ENCODE data around the gene ZNF142. TPM values are rescaled to one million over a fixed set of nuclear protein-coding genes. Genes with fewer than 3 reads are reported as not detected.

The ZNF142 gene
- total and polyA plus RNA-seq, 2 of the 8 experiments (the other 6 are each of a cell fraction or from before 2014, with no cell fraction given), result 9.4 to 32.5 TPM

DNA sequence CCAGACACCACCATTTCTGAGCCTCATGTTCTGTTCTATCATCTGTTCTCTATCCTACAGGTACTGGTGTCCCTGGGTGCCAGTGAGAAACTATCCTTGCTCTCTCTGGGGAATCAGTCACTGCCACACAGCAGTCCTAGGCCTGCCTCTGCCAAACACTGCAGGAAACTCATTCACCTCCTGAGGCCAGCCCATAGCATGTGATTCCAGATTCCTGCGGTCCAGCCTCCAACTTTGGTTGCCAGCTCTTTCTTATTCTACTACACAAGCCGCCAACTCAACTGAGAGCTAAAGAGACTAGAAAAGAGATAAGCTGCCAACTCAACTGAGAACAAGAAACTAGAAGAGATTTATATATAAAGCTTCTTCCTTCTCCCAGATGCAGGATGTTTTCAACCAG is 42.4 kb upstream of the ZNF142 start:
- DNase-seq (ENCODE audit: low read depth in 1 of 2, low spot score in 2 of 2), result no peak
- no peaks in the 10 kb centered on the region for H3K27me3 ChIP-seq (replicated peaks in 1 of 4; ENCODE audit: control insufficient read depth in 3 of 4, extremely low read depth in 1 of 4, insufficient read depth in 3 of 4, low read length in 3 of 4)
- ChIA-PET POLR2A (ENCODE audit: partially characterized antibody) (interaction anchor here (1.0 kb wide), 1 partner anchor 9 kb away, joined by 3 read pairs; the partner anchor contains the start of gene TTLL4), CTCF (ENCODE audit: partially characterized antibody) (interaction anchor here (0.8 to 2.6 kb wide), 5 partner anchors 9 to 357 kb away, joined by 3 to 12 read pairs (median 6); partner anchors contain the start of gene TTLL4)
- H3K27ac ChIP-seq (ENCODE audit: low read depth, low read length), result no peak overlapping the region
- H4K8ac ChIP-seq (ENCODE audit: extremely low read depth, insufficient read depth, low read length), result no peak overlapping the region
- H3K4me3 ChIP-seq (ENCODE audit: extremely low read depth in 1 of 4, insufficient read depth in 2 of 4, low read depth in 3 of 4, low read length in 4 of 4), result no peak overlapping the region
- H2AK5ac ChIP-seq (ENCODE audit: low read depth, low read length), result no peak overlapping the region
- no peak overlapping the region for H2BK120ac ChIP-seq (replicated peaks; ENCODE audit: low read depth, low read length)
- no peak overlapping the region for H2AFZ ChIP-seq (ENCODE audit: low read length)
- H3K14ac ChIP-seq (ENCODE audit: insufficient read length), result no peak overlapping the region
- H3K23me2 ChIP-seq (ENCODE audit: low read depth, low read length), result no peaks in the 10 kb centered on the region
- H3K18ac ChIP-seq (ENCODE audit: extremely low read depth, low read length), result no peak overlapping the region
- H3K9me3 ChIP-seq (ENCODE audit: insufficient read depth in 2 of 2, low read depth in 1 of 2, low read length in 1 of 2), result no peaks in the 10 kb centered on the region
- no peak overlapping the region for H3K4me2 ChIP-seq (ENCODE audit: insufficient read depth in 1 of 2, low read depth in 2 of 2, low read length in 2 of 2)
- H2BK5ac ChIP-seq (ENCODE audit: low read depth, low read length), result no peak overlapping the region
- no peaks in the 10 kb centered on the region for H3K79me2 ChIP-seq (ENCODE audit: control insufficient read depth in 1 of 2, insufficient read depth in 2 of 2, low read length in 2 of 2)
- TF ChIP-seq SRF (IDR thresholded peaks at IDR 0.05; ENCODE audit: low read depth, low read length), result no peak
- TF ChIP-seq SP2 (IDR thresholded peaks at IDR 0.05; ENCODE audit: low read length), result no peak
- no peak for TF ChIP-seq BRCA1 (IDR thresholded peaks at IDR 0.05; ENCODE audit: low read depth, low read length)
- TF ChIP-seq RBBP5 (IDR thresholded peaks at IDR 0.05; ENCODE audit: borderline replicate concordance, low read depth, low read length), result no peak
- no peak for TF ChIP-seq YY1 (IDR thresholded peaks at IDR 0.05; ENCODE audit: low read depth, low read length)
- TF ChIP-seq GABPA (IDR thresholded peaks at IDR 0.05; ENCODE audit: borderline replicate concordance, insufficient read depth, low read length), result no peak
- no peak for TF ChIP-seq HDAC6 (IDR thresholded peaks at IDR 0.05; ENCODE audit: low read depth, low read length)
- TF ChIP-seq BCL11A (IDR thresholded peaks at IDR 0.05; ENCODE audit: low read depth in 2 of 2, low read length in 2 of 2), result no peak
- FAIRE-seq, result no peak
- H3K36me3 ChIP-seq (ENCODE audit: control insufficient read depth in 2 of 4, insufficient read depth in 4 of 4, low read length in 3 of 4), result peaks cover 0 to 11% (median under 1%) of the 10 kb centered on the region in 4 experiments; a peak in 5 of 8 replicates
- no peak overlapping the region for H2BK20ac ChIP-seq (ENCODE audit: low read length)
- H3K4ac ChIP-seq (replicated peaks; ENCODE audit: insufficient read length, low read depth, low read length), result no peak overlapping the region
- H2BK15ac ChIP-seq (ENCODE audit: low read length), result no peak overlapping the region
- no peaks in the 10 kb centered on the region for H3K4me1 ChIP-seq (replicated peaks in 1 of 4; ENCODE audit: control insufficient read depth in 3 of 4, insufficient read depth in 4 of 4, low read length in 3 of 4)
- H4K20me1 ChIP-seq (replicated peaks in 1 of 2; ENCODE audit: control insufficient read depth in 1 of 2, insufficient read depth in 2 of 2, low read length in 2 of 2), result peaks cover 0 to 2% of the 10 kb centered on the region in 2 experiments
- no peak overlapping the region for H3K23ac ChIP-seq (ENCODE audit: insufficient read length)
- H3K9ac ChIP-seq (replicated peaks in 1 of 4; ENCODE audit: extremely low read depth in 1 of 4, low read depth in 3 of 4, low read length in 3 of 4), result no peak overlapping the region
- WGBS, 2 experiments (ENCODE audit: extremely low coverage in 1 of 2, insufficient coverage in 1 of 2, insufficient read length in 1 of 2, insufficient replicate concordance in 2 of 2, low coverage in 1 of 2, low lambda C conversion rate in 2 of 2, missing lambda C conversion rate in 1 of 2), result 94% methylated on average over 2 of the region's 2 CpGs; no CpG with 5 or more reads in 1 of the 2 experiments
- H3K56ac ChIP-seq (replicated peaks; ENCODE audit: insufficient read length, low read depth, low read length), result no peak overlapping the region
- no peak overlapping the region for H4K91ac ChIP-seq (replicated peaks; ENCODE audit: insufficient read length, low read length)
- H4K5ac ChIP-seq (ENCODE audit: insufficient read length, low read depth, low read length), result no peak overlapping the region
- H2BK12ac ChIP-seq (ENCODE audit: low read depth, low read length), result no peak overlapping the region
- no peaks in the 10 kb centered on the region for H3K79me1 ChIP-seq (ENCODE audit: low read depth, low read length)

Data from H1 (cell line).